Testis (tissue), 2 donors: Measurements from ENCODE around the gene DNER.

Source experiments
- POLR2A ChIP-seq: fragments of 450-650 bp; IDR thresholded peaks from one replicate; pipeline ENCODE4 v1.6.1; 2017; ENCODE audit warnings: antibody characterized with exemption, mild to moderate bottlenecking, moderate library complexity
- TF ChIP-seq, protein P1 (sequence below), 3 experiments: fragments of 450-650 bp in 2 of 3; fragments of 200-600 bp in 1 of 3; sonication (generic) in 1 of 3; IDR thresholded peaks; one replicate each; pipeline ENCODE4 v1.5.1; 2016 to 2019; ENCODE audit warnings: antibody characterized with exemption in 3 of 3, mild to moderate bottlenecking in 2 of 3, moderate library complexity in 1 of 3

DNA sequence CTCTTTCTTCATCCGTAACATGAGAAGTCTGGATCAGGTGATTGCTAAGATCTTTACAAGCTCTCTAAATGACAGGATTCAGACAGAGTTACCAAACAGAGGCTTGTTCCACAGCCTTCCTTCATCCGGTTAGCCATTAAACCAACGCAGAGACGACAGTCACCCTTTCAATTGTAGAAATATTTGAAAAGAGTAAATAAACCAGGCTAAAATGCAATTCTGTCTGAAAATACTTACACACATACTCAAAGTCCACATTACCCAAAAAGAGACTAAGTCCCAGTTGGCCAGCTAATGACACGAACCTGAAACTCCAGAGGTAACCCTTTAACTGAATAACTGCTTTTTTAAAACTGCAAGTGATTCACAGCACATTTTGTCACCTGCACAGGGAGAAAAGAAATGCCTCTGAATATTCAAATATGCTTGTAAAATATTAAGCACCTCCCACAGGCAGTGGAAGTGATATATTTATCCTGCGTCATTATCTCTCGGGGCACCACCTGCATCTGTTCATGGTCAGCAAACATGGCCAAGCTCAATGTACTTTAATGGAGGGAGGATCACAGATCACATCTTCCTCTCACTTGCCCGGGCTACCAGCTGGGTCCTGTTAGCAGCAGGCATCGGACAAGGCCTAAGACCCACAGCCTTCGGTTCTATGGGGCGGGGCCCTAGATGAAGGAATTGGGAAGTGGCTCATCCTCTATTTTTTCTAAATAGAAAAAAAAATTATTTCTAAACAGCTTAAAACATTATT is 38.8 kb upstream of the DNER start:
- TF ChIP-seq POLR2A = no peak
- TF ChIP-seq, protein P1, sequence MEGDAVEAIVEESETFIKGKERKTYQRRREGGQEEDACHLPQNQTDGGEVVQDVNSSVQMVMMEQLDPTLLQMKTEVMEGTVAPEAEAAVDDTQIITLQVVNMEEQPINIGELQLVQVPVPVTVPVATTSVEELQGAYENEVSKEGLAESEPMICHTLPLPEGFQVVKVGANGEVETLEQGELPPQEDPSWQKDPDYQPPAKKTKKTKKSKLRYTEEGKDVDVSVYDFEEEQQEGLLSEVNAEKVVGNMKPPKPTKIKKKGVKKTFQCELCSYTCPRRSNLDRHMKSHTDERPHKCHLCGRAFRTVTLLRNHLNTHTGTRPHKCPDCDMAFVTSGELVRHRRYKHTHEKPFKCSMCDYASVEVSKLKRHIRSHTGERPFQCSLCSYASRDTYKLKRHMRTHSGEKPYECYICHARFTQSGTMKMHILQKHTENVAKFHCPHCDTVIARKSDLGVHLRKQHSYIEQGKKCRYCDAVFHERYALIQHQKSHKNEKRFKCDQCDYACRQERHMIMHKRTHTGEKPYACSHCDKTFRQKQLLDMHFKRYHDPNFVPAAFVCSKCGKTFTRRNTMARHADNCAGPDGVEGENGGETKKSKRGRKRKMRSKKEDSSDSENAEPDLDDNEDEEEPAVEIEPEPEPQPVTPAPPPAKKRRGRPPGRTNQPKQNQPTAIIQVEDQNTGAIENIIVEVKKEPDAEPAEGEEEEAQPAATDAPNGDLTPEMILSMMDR (IDR thresholded peaks at IDR 0.05) = no peak
